CD4-positive, CD25-positive, alpha-beta regulatory T cell (primary cell): Measurements from ENCODE around the gene CNGB1. TPM values are rescaled to one million over a fixed set of nuclear protein-coding genes. Genes with fewer than 3 reads are reported as not detected.
"Not testable (repeated sequence)": the region's sequence is repeated elsewhere in the genome, so short reads cannot be mapped to it uniquely, and the experiment has no call there.

Experiments used
- ATAC-seq, 2 donors: fragments of 150-1000 bp; cut with Tn5 transposase; one replicate each; pipeline ENCODE4 v1.10.0; 2021; ENCODE audit warnings: low read depth in 2 of 2, moderate number of reproducible peaks in 2 of 2, moderate library complexity in 1 of 2
- DNase-seq, 3 donors: peaks; one replicate each; pipeline versions ENCODE4 v3.0.0 to v3.0.0-alpha.2; 2012 to 2022; ENCODE audit warnings: mixed read lengths in 1 of 3
- H3K27ac ChIP-seq: one replicate; pipeline ENCODE4 v1.7.0; 2013; ENCODE audit warnings: mild to moderate bottlenecking, low read length; ENCODE audit not compliant: insufficient read depth, poor library complexity, severe bottlenecking
- H3K27me3 ChIP-seq: one replicate; pipeline ENCODE4 v1.7.0; 2013; ENCODE audit warnings: low read length; ENCODE audit not compliant: control insufficient read depth, insufficient read depth
- H3K36me3 ChIP-seq: one replicate; pipeline ENCODE4 v1.7.0; 2013; ENCODE audit warnings: mild to moderate bottlenecking, low read length, moderate library complexity; ENCODE audit not compliant: control insufficient read depth, insufficient read depth
- H3K4me1 ChIP-seq: 2 replicates; pipeline ENCODE4 v1.7.0; 2013; ENCODE audit warnings: mild to moderate bottlenecking, low read length; ENCODE audit not compliant: insufficient read depth, control insufficient read depth, poor library complexity, severe bottlenecking
- H3K4me3 ChIP-seq: one replicate; pipeline ENCODE4 v1.7.0; 2013; ENCODE audit warnings: low read depth, mild to moderate bottlenecking, low read length, moderate library complexity
- H3K9me3 ChIP-seq, 2 experiments: 1 replicate in 1 of 2; 2 replicates in 1 of 2; pipeline ENCODE4 v1.7.0; 2013; ENCODE audit warnings: low read length in 2 of 2, mild to moderate bottlenecking in 1 of 2, moderate library complexity in 1 of 2; ENCODE audit not compliant: control insufficient read depth in 2 of 2
- H3K27ac Mint-ChIP-seq, 3 donors: one replicate each; pipeline ENCODE4 v1.8.0; 2020 to 2022; ENCODE audit warnings: mild to moderate bottlenecking in 3 of 3, mixed read lengths in 3 of 3, moderate library complexity in 2 of 3
- H3K27me3 Mint-ChIP-seq: one replicate; pipeline ENCODE4 v1.8.0; 2022; ENCODE audit warnings: mild to moderate bottlenecking, mixed read lengths
- H3K36me3 Mint-ChIP-seq: one replicate; pipeline ENCODE4 v1.8.0; 2020; ENCODE audit warnings: mixed read lengths
- H3K4me1 Mint-ChIP-seq, 4 donors: one replicate each; pipeline ENCODE4 v1.8.0; 2020 to 2022; ENCODE audit warnings: mixed read lengths in 4 of 4, mild to moderate bottlenecking in 1 of 4
- H3K4me3 Mint-ChIP-seq, 4 donors: one replicate each; pipeline ENCODE4 v1.8.0; 2020 to 2022; ENCODE audit warnings: mild to moderate bottlenecking in 4 of 4, mixed read lengths in 4 of 4, moderate library complexity in 3 of 4
- H3K9me3 Mint-ChIP-seq, 7 donors: one replicate each; pipeline ENCODE4 v1.8.0; 2020 to 2022; ENCODE audit warnings: mixed read lengths in 7 of 7, mild to moderate bottlenecking in 3 of 7, moderate library complexity in 2 of 7
- polyA plus RNA-seq, 4 donors: library from polyadenylated mRNA; unstranded; fragments of 300-500 nt; fragmentation: Illumina TruSeq; gene quantifications; one replicate each; pipeline ENCODE4 v1.2.3, GENCODE V29; 2021
- total RNA-seq: library from RNA; stranded (reverse); gene quantifications from one replicate; pipeline ENCODE4 v1.2.3, GENCODE V29; 2022

The CNGB1 gene
- total and polyA plus RNA-seq, 5 donors from 2014 or later = not detected

GRCh38 chr16:57917929-57918328 lies 53.0 kb downstream of the CNGB1 start:
- DNase-seq, H3K4me3 Mint-ChIP-seq, H3K27ac Mint-ChIP-seq, H3K4me3 ChIP-seq, H3K9me3 Mint-ChIP-seq, H3K9me3 ChIP-seq, H3K36me3 Mint-ChIP-seq, H3K36me3 ChIP-seq, H3K4me1 ChIP-seq, H3K27ac ChIP-seq, H3K27me3 ChIP-seq, ATAC-seq, H3K27me3 Mint-ChIP-seq, H3K4me1 Mint-ChIP-seq: not testable (repeated sequence)

DNA sequence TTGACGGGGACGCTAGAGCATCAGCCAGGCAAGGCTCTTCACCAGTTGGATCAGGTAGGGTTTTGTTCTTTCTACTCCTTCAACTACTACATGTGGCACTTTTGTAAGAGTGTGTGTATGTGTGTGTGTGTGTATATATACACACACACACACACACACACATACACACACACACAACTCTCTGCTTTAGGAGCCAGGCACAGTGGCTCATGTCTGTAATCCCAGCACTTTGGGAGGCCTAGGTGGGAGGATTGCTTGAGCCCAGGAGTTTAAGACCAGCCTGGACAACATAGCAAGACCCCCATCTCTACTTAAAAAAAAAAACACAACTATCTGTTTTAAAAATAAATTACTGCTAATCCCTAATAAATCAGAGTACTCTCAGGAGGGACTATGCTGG lies 53.4 kb downstream of the CNGB1 start:
- H3K27me3 ChIP-seq, H3K27ac Mint-ChIP-seq, H3K36me3 Mint-ChIP-seq, H3K4me3 ChIP-seq, H3K9me3 Mint-ChIP-seq, H3K27me3 Mint-ChIP-seq, H3K4me1 ChIP-seq, ATAC-seq, H3K36me3 ChIP-seq, H3K4me3 Mint-ChIP-seq, DNase-seq, H3K9me3 ChIP-seq, H3K4me1 Mint-ChIP-seq, H3K27ac ChIP-seq: not testable (repeated sequence)

DNA sequence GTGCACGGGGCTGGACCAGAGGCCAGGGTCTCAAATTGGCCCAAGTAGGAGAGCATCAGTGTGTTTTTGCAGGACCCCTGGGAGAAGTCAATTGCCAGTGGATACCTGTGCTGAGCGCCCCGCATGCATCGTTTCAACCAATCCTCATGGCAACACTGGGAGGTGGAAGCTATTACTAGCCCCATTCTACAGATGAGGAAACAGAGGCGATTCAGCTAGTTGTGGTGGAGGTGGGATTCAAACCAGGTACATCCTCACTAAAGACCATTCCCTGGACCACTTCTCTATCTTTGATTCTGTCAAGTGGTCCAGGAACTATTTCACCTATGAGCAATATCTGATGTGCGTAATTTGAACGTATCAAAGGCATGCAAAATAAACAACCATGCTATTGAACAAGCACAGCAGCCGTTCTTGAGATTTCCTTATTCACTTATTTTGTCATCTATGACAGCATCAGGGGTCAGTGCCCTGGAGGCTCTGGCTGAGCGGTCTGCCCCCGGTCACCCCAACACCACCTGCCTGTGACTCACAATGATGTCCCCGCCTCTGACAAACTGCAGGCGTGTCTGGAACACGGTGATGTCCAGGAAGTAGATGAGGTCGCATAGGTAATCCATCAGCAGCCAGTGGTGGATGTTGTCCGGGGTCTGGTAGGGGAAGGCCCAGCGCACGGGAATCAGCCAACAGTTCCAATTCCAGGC lies 54.0 kb downstream of the CNGB1 start:
- no peaks in the 10 kb centered on the region for H3K4me1 ChIP-seq
- H3K27me3 Mint-ChIP-seq = peaks cover 5% of the 10 kb centered on the region
- no peak overlapping the region for H3K27ac ChIP-seq
- no peak for ATAC-seq
- H3K36me3 Mint-ChIP-seq = no peaks in the 10 kb centered on the region
- H3K4me3 Mint-ChIP-seq = no peak overlapping the region
- no peaks in the 10 kb centered on the region for H3K4me1 Mint-ChIP-seq
- no peak for DNase-seq
- no peaks in the 10 kb centered on the region for H3K36me3 ChIP-seq
- H3K27ac Mint-ChIP-seq = no peak overlapping the region
- no peaks in the 10 kb centered on the region for H3K27me3 ChIP-seq
- no peaks in the 10 kb centered on the region for H3K9me3 ChIP-seq
- no peak overlapping the region for H3K4me3 ChIP-seq
- peaks cover 0 to 2% (median 0%) of the 10 kb centered on the region in 7 donors for H3K9me3 Mint-ChIP-seq

GRCh38 chr16:57915811-57916488 lies 55.0 kb downstream of the CNGB1 start:
- H3K27me3 Mint-ChIP-seq = peaks cover 5% of the 10 kb centered on the region
- no peaks in the 10 kb centered on the region for H3K36me3 Mint-ChIP-seq
- no peaks in the 10 kb centered on the region for H3K4me1 Mint-ChIP-seq
- no peaks in the 10 kb centered on the region for H3K9me3 ChIP-seq
- ATAC-seq (no peak), DNase-seq (no peak)
- no peaks in the 10 kb centered on the region for H3K4me1 ChIP-seq
- H3K9me3 Mint-ChIP-seq = peaks cover 0 to 2% (median 0%) of the 10 kb centered on the region in 7 donors
- no peak overlapping the region for H3K27ac ChIP-seq
- H3K27me3 ChIP-seq = no peaks in the 10 kb centered on the region
- no peak overlapping the region for H3K4me3 Mint-ChIP-seq
- no peak overlapping the region for H3K4me3 ChIP-seq
- no peaks in the 10 kb centered on the region for H3K36me3 ChIP-seq
- no peak overlapping the region for H3K27ac Mint-ChIP-seq

DNA sequence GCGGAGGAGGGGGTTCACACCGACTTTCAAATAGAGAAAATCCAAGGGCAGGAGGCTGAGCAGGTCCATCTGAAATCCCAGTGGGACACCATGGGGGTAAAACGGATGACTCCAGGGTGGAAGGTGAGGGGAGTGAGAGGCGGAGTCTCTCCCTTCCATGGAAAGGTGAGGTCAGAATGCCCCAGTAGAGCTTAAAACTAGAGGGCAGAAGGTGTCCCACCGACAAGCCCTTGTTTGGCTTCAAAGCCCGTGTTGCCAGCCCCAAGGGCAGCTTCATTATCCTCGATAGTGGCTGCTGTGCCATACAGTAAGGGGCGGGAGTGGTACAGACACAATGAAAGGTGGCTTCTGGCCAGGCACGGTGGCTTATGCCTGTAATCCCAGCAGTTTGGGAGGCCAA lies 55.7 kb downstream of the CNGB1 start:
- Mint-ChIP-seq H3K4me1 (no peaks in the 10 kb centered on the region), H3K27me3 (peaks cover 5% of the 10 kb centered on the region), H3K27ac (no peak overlapping the region), H3K36me3 (no peaks in the 10 kb centered on the region), H3K9me3 (peaks cover 0 to 2% (median 0%) of the 10 kb centered on the region in 7 donors), H3K4me3 (no peak overlapping the region)
- Histone ChIP-seq H3K36me3 (no peaks in the 10 kb centered on the region), H3K27me3 (no peaks in the 10 kb centered on the region), H3K27ac (no peak overlapping the region), H3K4me3 (no peak overlapping the region), H3K9me3 (no peaks in the 10 kb centered on the region), H3K4me1 (no peaks in the 10 kb centered on the region)
- ATAC-seq = no peak
- DNase-seq = no peak

- no peaks in the 10 kb centered on the region for H3K4me1 ChIP-seq
- no peak for ATAC-seq
- H3K27ac ChIP-seq = no peak overlapping the region
- H3K9me3 Mint-ChIP-seq = peaks cover 0 to 1% (median 0%) of the 10 kb centered on the region in 7 donors
- H3K9me3 ChIP-seq = no peaks in the 10 kb centered on the region
- H3K27me3 Mint-ChIP-seq = peaks cover 5% of the 10 kb centered on the region
- no peak for DNase-seq
- H3K27me3 ChIP-seq = no peaks in the 10 kb centered on the region
- no peak overlapping the region for H3K27ac Mint-ChIP-seq
- H3K4me3 Mint-ChIP-seq = no peak overlapping the region
- no peaks in the 10 kb centered on the region for H3K36me3 ChIP-seq
- H3K4me3 ChIP-seq = no peak overlapping the region
- no peaks in the 10 kb centered on the region for H3K36me3 Mint-ChIP-seq
- no peaks in the 10 kb centered on the region for H3K4me1 Mint-ChIP-seq
Observed at GRCh38 chr16:57914244-57915173, 56.4 kb downstream of the CNGB1 start.

DNA sequence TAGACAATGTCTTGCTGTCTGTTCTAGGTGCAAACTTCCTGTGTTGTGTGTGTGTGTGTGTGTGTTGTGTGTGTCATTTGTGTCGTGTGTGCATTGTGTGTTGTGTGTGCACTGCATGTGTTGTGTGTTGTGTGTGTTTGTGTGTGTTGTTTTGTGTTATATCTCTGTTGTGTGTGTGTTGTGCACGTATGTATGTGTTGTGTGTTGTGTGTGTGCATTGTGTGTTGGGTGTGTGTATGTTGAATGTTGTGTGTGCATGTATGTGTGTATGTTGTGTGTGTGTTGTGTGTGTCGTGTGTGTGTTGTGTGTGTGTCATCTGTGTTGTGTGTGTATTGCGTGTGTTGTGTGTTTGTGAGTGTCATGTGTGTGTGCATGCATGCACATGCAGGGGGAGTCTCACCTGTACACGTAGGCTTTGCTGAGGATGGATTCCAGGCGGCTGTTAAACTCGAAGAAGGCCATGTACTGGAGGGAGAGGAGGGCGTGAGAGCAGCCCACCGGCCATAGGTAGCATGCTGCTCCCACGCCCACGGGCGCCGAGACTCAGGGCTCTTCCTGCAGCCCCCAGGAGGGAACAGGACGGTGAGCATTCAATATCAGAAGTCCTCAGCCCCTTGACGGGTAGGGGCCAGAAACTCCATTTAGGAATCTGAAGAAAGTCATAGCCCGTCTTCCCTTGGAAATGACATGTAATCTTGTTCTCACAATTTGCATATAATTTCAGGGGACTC lies 58.2 kb downstream of the CNGB1 start:
- Histone ChIP-seq H3K4me3 (no peak overlapping the region), H3K36me3 (no peaks in the 10 kb centered on the region), H3K4me1 (no peaks in the 10 kb centered on the region), H3K27me3 (no peaks in the 10 kb centered on the region), H3K9me3 (no peaks in the 10 kb centered on the region), H3K27ac (no peak overlapping the region)
- Mint-ChIP-seq H3K4me1 (no peaks in the 10 kb centered on the region), H3K9me3 (no peaks in the 10 kb centered on the region), H3K4me3 (no peak overlapping the region), H3K27ac (no peak overlapping the region), H3K27me3 (peaks cover 2% of the 10 kb centered on the region), H3K36me3 (no peaks in the 10 kb centered on the region)
- ATAC-seq = no peak
- DNase-seq = no peak
